GM21367 (cell line): ENCODE results near the gene EIF5AL1.
A peak's percentile ranks its signal among the peaks of the same experiment; 100 is the strongest.
"Not testable (repeated sequence)": the region's sequence is repeated elsewhere in the genome, so short reads cannot be mapped to it uniquely, and the experiment has no call there.

ENCODE experiments used
- ATAC-seq: cut with Tn5 transposase; IDR thresholded peaks from one replicate; pipeline ENCODE4 v1.9.1; 2021; ENCODE audit not compliant: unreplicated experiment

The EIF5AL1 gene

DNA sequence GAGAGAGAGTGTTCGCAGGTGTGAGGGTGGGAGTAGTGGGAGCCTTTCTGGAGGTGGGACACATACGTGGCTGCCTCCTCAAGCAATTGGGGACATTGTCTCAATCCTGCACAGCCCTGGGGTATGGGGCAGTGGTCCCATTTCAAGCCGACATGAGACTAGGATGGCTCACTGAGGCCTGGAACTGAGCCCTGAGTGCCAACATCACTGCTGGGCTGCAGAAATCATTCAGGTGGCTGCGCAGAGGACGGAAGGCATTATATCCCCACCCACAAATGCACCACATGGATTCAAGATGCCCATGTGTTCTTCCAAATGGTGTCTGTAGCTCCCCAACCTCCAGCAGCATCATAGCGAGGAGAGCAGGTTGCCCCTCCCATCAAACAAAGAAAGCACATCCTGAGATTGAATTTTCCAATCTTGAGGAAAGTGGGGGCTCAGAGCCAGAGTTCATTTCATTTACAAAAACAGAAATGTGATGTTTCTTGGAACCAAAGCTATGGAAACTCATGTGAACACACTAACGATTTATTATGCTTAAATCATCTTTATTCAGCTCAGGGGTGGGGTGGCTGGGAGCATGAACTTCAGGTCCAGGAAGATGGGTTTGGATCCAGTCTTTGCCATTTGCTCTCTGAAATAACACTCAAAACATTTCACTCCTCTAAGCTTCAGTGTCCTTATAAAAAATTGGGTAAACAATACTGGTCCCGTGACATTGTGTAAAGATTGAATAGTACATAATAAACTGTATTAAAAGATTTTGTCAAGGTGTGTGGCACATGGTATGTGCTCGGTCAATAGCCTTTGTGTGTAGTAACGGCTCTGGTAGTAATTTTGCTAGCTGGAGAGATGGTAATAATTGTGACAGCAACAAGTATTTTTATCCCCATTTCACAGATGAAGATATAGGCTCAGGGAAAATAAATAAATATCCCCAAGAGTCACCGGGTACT lies 43.3 kb downstream of the EIF5AL1 start:
- ATAC-seq, result no peak

DNA sequence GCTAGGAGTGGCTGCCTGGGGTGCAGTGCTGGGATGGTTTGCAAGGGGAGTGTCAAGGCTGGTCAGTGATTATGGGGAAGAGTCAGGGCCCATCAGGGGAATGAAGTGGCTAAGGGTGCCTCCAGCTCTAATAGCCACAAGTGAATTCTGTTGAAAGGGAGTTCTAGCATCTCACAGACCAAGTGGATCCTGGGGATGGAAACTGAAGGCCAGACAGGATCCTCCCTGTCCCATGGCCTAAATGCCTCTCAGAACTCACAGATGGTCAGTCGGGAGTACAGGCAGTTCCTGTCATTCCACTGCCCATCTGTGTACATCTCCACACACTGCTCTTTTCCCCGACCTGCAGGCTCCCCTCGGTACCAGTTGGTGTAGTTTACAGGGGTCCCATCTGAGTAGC lies 44.6 kb downstream of the EIF5AL1 start:
- not testable (repeated sequence) for ATAC-seq

DNA sequence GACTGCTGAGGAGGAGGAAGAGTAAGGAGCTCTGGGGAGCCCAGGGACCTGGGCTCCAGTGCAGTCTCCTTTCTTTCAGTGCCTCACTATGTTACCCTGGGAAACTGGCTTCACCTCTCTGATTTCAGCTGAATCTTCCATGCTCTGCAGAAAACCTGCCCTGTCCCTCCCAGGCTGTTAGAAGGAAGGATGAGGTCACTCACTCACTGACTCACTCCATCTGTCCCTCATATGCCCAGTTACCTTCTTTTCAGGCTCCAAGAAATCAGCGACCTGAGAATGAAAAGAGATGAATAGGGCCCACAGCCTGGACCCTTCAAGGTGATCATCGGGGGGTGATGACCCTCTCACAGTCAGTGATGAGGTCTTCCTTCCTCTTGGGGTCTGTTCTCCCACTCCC lies 47.4 kb downstream of the EIF5AL1 start:
- ATAC-seq, result no peak

DNA sequence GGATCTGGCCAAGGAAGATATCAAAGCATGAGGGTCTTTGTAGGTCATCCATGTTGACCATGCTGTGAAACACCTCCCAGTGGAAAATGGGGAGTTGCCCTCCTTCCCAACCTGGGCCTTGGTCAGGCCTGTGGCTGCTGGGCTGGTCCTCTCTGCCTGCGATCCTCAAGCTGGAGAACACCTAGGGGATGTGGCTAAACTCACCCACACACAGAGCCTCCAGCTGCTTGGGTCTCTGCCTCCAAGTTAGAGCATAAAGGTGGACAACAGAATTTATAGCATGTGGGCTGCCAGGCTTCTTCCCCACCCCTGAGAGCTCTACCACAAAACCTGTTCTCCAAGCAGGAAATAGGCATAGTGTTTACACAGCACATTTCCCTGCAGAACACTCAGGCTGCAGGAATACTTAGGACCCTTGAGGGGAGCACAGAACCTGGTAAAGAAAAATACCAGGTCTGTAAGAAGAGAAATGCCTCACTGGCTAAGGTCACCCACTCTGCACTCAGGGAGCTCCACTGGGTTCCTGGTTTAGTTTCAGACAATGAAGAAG lies 47.9 kb downstream of the EIF5AL1 start, which contains the start of gene SFTPA2:
Gene SFTPA2, minus strand, starts transcription at position 248 of the 550 bp plus-strand sequence. CDS start 924 bp downstream, outside the sequence.
- no peak for ATAC-seq

DNA sequence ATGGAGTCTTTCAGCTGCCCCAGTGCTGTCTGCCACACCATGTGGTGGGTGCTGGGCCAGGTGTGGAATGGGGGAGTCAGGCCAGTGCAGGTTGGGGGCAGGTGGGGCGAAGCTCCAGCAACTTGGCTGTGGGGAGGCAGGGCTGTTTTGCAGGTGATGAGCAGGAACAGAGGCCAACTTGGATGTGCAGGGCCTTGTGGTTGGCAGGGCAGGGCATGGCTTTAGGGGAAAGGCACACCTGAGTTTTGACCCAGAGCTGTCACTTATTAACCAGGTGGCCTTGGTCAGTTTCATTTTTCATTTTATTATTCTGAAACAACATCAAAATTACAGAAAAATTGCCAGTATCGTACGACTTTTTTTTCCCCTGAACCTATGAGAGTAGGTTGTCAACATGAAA lies 48.9 kb downstream of the EIF5AL1 start:
- no peak for ATAC-seq

DNA sequence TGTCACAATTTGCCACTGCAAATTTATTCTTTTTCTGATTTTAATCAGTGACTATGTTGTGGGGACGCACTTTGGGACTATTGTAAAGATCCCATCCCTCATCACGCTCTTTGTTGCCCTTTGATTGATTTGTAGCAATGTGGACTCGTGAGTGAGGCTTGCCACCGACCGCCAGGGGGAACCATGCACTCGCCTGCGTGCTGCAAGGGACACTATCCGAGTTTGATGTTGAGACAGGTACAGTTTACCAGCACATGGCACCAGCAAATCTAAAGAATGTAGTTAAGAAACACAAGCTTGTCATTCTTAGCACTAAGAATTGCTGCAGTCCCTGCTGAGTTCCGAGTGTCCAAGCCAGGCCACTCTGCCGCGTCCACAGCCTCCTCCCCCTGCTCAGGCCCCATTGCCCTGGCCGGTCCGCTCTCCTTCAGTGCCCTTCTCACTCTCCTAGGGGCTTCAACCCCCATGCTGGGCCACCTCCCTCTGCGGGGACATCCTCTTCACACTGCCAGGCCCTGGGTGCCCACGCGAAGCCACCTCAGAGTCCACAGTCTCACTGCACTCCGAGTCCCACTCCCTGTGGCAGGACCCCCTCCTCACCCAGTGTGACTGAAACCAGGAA lies 49.9 kb downstream of the EIF5AL1 start:
- ATAC-seq, result peak; percentile 69

DNA sequence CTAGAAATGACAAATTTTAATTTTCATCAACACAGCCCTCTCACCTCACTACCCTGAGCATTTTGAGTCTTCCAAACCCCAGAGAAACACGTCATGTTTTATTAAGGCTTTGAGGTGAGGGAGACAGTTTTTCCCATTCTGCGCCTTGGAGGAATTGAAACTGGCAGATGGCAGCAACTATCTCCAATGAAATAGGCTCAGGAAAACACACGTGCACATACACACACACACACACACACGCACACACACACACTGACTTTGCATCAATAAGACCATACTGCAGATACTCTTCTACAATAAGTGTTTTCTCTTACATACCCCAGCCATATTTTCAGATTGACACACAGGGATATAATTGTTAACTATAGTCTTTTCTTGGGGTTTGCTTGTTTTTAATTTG lies 51.1 kb downstream of the EIF5AL1 start:
- no peak for ATAC-seq
